ENCODE data around the gene FAM151B. TPM values are rescaled to one million over a fixed set of nuclear protein-coding genes. Genes with fewer than 3 reads are reported as not detected.

FAM151B gene
- total and polyA plus RNA-seq, 2 of the 8 experiments (the other 6 are each of a cell fraction or from before 2014, with no cell fraction given): 0.62 to 1.1 TPM

DNA sequence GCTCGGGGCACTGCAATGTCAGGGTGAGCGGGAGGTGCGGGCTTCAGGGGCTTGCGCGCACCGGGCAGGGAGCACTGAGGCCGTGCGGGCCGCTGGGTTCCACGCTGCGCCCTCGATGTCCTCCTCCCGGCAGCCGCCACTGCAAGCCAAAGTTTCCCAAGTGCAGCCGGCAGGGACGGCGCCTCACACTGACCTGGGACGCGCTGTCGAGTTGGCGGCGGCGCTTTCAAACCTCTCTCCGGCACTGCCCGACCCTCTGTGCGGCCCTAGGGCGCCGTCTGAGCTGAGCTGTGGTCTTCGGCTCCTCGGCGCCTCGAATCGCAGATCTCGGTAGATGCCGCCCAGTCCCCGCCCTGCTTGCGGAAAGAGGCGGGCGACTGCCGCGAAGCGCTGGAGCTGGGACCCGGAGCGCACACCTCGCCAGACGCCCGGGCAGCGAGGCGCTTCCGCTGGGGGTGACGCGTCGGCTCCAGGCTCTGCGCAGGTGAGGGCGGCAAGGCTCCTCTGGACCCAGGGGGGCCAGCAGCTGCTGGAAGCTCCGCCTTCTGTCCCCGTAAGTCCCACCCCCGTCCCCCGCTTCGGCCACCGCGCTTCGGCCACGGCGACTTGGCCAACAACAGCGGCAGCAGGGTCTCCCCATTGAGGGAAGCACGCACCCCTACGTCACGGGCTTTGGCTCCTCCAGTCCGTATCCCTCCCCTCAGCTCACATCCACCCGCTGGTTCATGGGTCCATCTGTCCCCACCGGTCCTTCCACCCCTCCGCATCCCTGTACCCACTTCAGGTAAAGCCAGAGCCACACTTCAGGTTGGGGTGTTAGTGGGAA lies 82.3 kb downstream of the FAM151B start, which contains the start of gene ANKRD34B:
ANKRD34B (minus strand) TSS at position 320 of the 826 bp plus-strand sequence. CDS start 10,261 bp downstream, outside the sequence.
- Histone ChIP-seq H3K36me3 (ENCODE audit: control insufficient read depth in 2 of 4, insufficient read depth in 4 of 4, low read length in 3 of 4) (no peaks in the 10 kb centered on the region), H4K5ac (ENCODE audit: insufficient read length, low read depth, low read length) (no peak within 1 kb of the TSS), H3K23ac (ENCODE audit: insufficient read length) (no peak within 1 kb of the TSS), H3K56ac (replicated peaks; ENCODE audit: insufficient read length, low read depth, low read length) (no peak within 1 kb of the TSS), H3K4me1 (replicated peaks in 1 of 4; ENCODE audit: control insufficient read depth in 3 of 4, insufficient read depth in 4 of 4, low read length in 3 of 4) (peaks cover 0 to 4% (median 0%) of the 10 kb centered on the region in 4 experiments; a peak in 2 of 7 replicates), H4K8ac (ENCODE audit: extremely low read depth, insufficient read depth, low read length) (peak within 1 kb of the TSS; percentile 83; the same call in 1 of the 2 replicates), H3K4me3 (ENCODE audit: extremely low read depth in 1 of 4, insufficient read depth in 2 of 4, low read depth in 3 of 4, low read length in 4 of 4) (peak within 1 kb of the TSS; percentile 36 to 77 (median 50)), H2AK5ac (ENCODE audit: low read depth, low read length) (no peak within 1 kb of the TSS), H3K4ac (replicated peaks; ENCODE audit: insufficient read length, low read depth, low read length) (no peak within 1 kb of the TSS), H3K18ac (ENCODE audit: extremely low read depth, low read length) (no peak within 1 kb of the TSS), H2BK5ac (ENCODE audit: low read depth, low read length) (no peak within 1 kb of the TSS; the same call in 1 of the 2 replicates), H3K4me2 (ENCODE audit: insufficient read depth in 1 of 2, low read depth in 2 of 2, low read length in 2 of 2) (peak within 1 kb of the TSS; percentile 90 to 93), H4K91ac (replicated peaks; ENCODE audit: insufficient read length, low read length) (no peak within 1 kb of the TSS), H3K27me3 (replicated peaks in 1 of 4; ENCODE audit: control insufficient read depth in 3 of 4, extremely low read depth in 1 of 4, insufficient read depth in 3 of 4, low read length in 3 of 4) (peaks cover 16 to 32% (median 25%) of the 10 kb centered on the region in 4 experiments), H2AFZ (ENCODE audit: low read length) (peak within 1 kb of the TSS; percentile 76; the same call in 1 of the 2 replicates), H2BK120ac (replicated peaks; ENCODE audit: low read depth, low read length) (no peak within 1 kb of the TSS), H3K14ac (ENCODE audit: insufficient read length) (no peak within 1 kb of the TSS), H2BK15ac (ENCODE audit: low read length) (peak within 1 kb of the TSS; percentile 74; the same call in 1 of the 2 replicates), H3K27ac (ENCODE audit: low read depth, low read length) (no peak within 1 kb of the TSS), H3K79me2 (ENCODE audit: control insufficient read depth in 1 of 2, insufficient read depth in 2 of 2, low read length in 2 of 2) (no peaks in the 10 kb centered on the region), H3K9me3 (ENCODE audit: insufficient read depth in 2 of 2, low read depth in 1 of 2, low read length in 1 of 2) (no peaks in the 10 kb centered on the region), H3K9ac (replicated peaks in 1 of 4; ENCODE audit: extremely low read depth in 1 of 4, low read depth in 3 of 4, low read length in 3 of 4) (peak within 1 kb of the TSS in 2 of 4 experiments; percentile 26 to 39; a peak in 5 of 7 replicates), H3K23me2 (ENCODE audit: low read depth, low read length) (peaks cover 13% of the 10 kb centered on the region; the same call in 1 of the 2 replicates), H3K79me1 (ENCODE audit: low read depth, low read length) (no peaks in the 10 kb centered on the region), H2BK12ac (ENCODE audit: low read depth, low read length) (peak within 1 kb of the TSS; percentile 96; the same call in 1 of the 2 replicates), H4K20me1 (replicated peaks in 1 of 2; ENCODE audit: control insufficient read depth in 1 of 2, insufficient read depth in 2 of 2, low read length in 2 of 2) (no peaks in the 10 kb centered on the region), H2BK20ac (ENCODE audit: low read length) (no peak within 1 kb of the TSS)
- CTCF ChIA-PET (ENCODE audit: partially characterized antibody): interaction anchor here (0.6 to 2.0 kb wide), 7 partner anchors 11 to 121 kb away, joined by 3 to 8 read pairs (median 3); no protein-coding TSS in a partner anchor
- POLR2A ChIA-PET (ENCODE audit: partially characterized antibody): interaction anchor here (0.7 to 1.7 kb wide), 9 partner anchors 9 to 316 kb away, joined by 3 to 7 read pairs (median 3); partner anchors contain the start of gene FAM151B
- FAIRE-seq (no peak), DNase-seq (ENCODE audit: low read depth in 1 of 2, low spot score in 2 of 2) (peak; percentile 51 to 81)
- 4% methylated on average over 55 of the region's 73 CpGs; no CpG with 5 or more reads in 1 of the 2 experiments for WGBS, 2 experiments (ENCODE audit: extremely low coverage in 1 of 2, insufficient coverage in 1 of 2, insufficient read length in 1 of 2, insufficient replicate concordance in 2 of 2, low coverage in 1 of 2, low lambda C conversion rate in 2 of 2, missing lambda C conversion rate in 1 of 2)
- peak; percentile 57; the same call in 1 of the 2 replicates for TF ChIP-seq TAF1 (IDR thresholded peaks at IDR 0.05; ENCODE audit: low read depth, low read length)
- TF ChIP-seq SRF (IDR thresholded peaks at IDR 0.05; ENCODE audit: low read depth, low read length): no peak
- TF ChIP-seq KDM4A (IDR thresholded peaks at IDR 0.05; ENCODE audit: low read depth, low read length, severe bottlenecking): peak; percentile 31
- TF ChIP-seq, protein P1, sequence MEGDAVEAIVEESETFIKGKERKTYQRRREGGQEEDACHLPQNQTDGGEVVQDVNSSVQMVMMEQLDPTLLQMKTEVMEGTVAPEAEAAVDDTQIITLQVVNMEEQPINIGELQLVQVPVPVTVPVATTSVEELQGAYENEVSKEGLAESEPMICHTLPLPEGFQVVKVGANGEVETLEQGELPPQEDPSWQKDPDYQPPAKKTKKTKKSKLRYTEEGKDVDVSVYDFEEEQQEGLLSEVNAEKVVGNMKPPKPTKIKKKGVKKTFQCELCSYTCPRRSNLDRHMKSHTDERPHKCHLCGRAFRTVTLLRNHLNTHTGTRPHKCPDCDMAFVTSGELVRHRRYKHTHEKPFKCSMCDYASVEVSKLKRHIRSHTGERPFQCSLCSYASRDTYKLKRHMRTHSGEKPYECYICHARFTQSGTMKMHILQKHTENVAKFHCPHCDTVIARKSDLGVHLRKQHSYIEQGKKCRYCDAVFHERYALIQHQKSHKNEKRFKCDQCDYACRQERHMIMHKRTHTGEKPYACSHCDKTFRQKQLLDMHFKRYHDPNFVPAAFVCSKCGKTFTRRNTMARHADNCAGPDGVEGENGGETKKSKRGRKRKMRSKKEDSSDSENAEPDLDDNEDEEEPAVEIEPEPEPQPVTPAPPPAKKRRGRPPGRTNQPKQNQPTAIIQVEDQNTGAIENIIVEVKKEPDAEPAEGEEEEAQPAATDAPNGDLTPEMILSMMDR (IDR thresholded peaks at IDR 0.05; ENCODE audit: control extremely low read depth in 1 of 3, insufficient read depth in 1 of 3, low read depth in 1 of 3, low read length in 3 of 3): peak in 1 of 3 experiments; percentile 0; a peak in 1 of 4 replicates
- peak; percentile 31; the same call in 1 of the 2 replicates for TF ChIP-seq GABPA (IDR thresholded peaks at IDR 0.05; ENCODE audit: borderline replicate concordance, insufficient read depth, low read length)
- peak; percentile 16 for TF ChIP-seq RNF2 (IDR thresholded peaks at IDR 0.05; ENCODE audit: borderline replicate concordance, low read depth, low read length, missing control alignments, poor library complexity, severe bottlenecking)
- no peak for TF ChIP-seq NRF1 (IDR thresholded peaks at IDR 0.05; ENCODE audit: low read depth, low read length)
